Dendritic cell treated with granulocyte-macrophage colony-stimulating factor and Interleukin-4, amounts not matched to agents 40 ng/mL and 50 ng/mL, for 4 days (primary cell): Measurements from ENCODE around the gene CCDC196.

Experiments used
- H3K27ac Mint-ChIP-seq: one replicate; pipeline ENCODE4 v1.8.0; 2022; ENCODE audit warnings: mild to moderate bottlenecking, mixed read lengths
- H3K27me3 Mint-ChIP-seq: one replicate; pipeline ENCODE4 v1.8.0; 2022; ENCODE audit warnings: mild to moderate bottlenecking, mixed read lengths
- H3K36me3 Mint-ChIP-seq: one replicate; pipeline ENCODE4 v1.8.0; 2022; ENCODE audit warnings: low read depth, mixed read lengths
- H3K4me1 Mint-ChIP-seq: one replicate; pipeline ENCODE4 v1.8.0; 2022; ENCODE audit warnings: low read depth, mixed read lengths
- H3K4me3 Mint-ChIP-seq: one replicate; pipeline ENCODE4 v1.8.0; 2022; ENCODE audit warnings: mild to moderate bottlenecking, moderate library complexity, mixed read lengths
- H3K9me3 Mint-ChIP-seq: one replicate; pipeline ENCODE4 v1.8.0; 2022; ENCODE audit warnings: mixed read lengths
- intact Hi-C: fragments of 100-400 bp; cut with micrococcal nuclease; formaldehyde crosslinking; loops from one replicate; pipeline ENCODE4 v1.15.0; 2022

The CCDC196 gene

GRCh38 chr14:66485910-66486421 is at the start of gene CCDC196:
Gene CCDC196, plus strand, starts transcription at chr14:66486371. Its CDS starts 132 bp downstream, at chr14:66486503.
- Mint-ChIP-seq H3K9me3 (no peaks in the 10 kb centered on the region), H3K36me3 (no peaks in the 10 kb centered on the region), H3K27me3 (no peaks in the 10 kb centered on the region), H3K4me3 (no peak within 1 kb of the TSS), H3K4me1 (peaks cover 4% of the 10 kb centered on the region), H3K27ac (no peak within 1 kb of the TSS)
- intact Hi-C loops, result no loop called here

GRCh38 chr14:66440801-66441200 is 45.4 kb upstream of the CCDC196 start:
- no peaks in the 10 kb centered on the region for H3K4me1 Mint-ChIP-seq
- H3K9me3 Mint-ChIP-seq, result peaks cover 31% of the 10 kb centered on the region
- no peaks in the 10 kb centered on the region for H3K27me3 Mint-ChIP-seq
- H3K27ac Mint-ChIP-seq, result no peak overlapping the region
- no peaks in the 10 kb centered on the region for H3K36me3 Mint-ChIP-seq
- intact Hi-C loops, result no loop called here
- no peak overlapping the region for H3K4me3 Mint-ChIP-seq

GRCh38 chr14:66442953-66443571 is 43.1 kb upstream of the CCDC196 start:
- Mint-ChIP-seq H3K27ac (no peak overlapping the region), H3K27me3 (no peaks in the 10 kb centered on the region), H3K4me1 (no peaks in the 10 kb centered on the region), H3K9me3 (peaks cover 23% of the 10 kb centered on the region), H3K4me3 (no peak overlapping the region), H3K36me3 (no peaks in the 10 kb centered on the region)
- intact Hi-C loops, result no loop called here

GRCh38 chr14:66443785-66444184 is 42.4 kb upstream of the CCDC196 start:
- H3K27ac Mint-ChIP-seq, result no peak overlapping the region
- intact Hi-C loops, result no loop called here
- H3K9me3 Mint-ChIP-seq, result peaks cover 22% of the 10 kb centered on the region
- H3K4me1 Mint-ChIP-seq, result no peaks in the 10 kb centered on the region
- H3K27me3 Mint-ChIP-seq, result no peaks in the 10 kb centered on the region
- no peaks in the 10 kb centered on the region for H3K36me3 Mint-ChIP-seq
- H3K4me3 Mint-ChIP-seq, result no peak overlapping the region

GRCh38 chr14:66444271-66444927 is 41.8 kb upstream of the CCDC196 start:
- intact Hi-C loops, result no loop called here
- H3K36me3 Mint-ChIP-seq, result no peaks in the 10 kb centered on the region
- peaks cover 20% of the 10 kb centered on the region for H3K9me3 Mint-ChIP-seq
- no peak overlapping the region for H3K27ac Mint-ChIP-seq
- no peaks in the 10 kb centered on the region for H3K27me3 Mint-ChIP-seq
- H3K4me3 Mint-ChIP-seq, result no peak overlapping the region
- no peaks in the 10 kb centered on the region for H3K4me1 Mint-ChIP-seq

- peaks cover 5% of the 10 kb centered on the region for H3K9me3 Mint-ChIP-seq
- H3K36me3 Mint-ChIP-seq, result no peaks in the 10 kb centered on the region
- H3K27ac Mint-ChIP-seq, result no peak overlapping the region
- no peaks in the 10 kb centered on the region for H3K4me1 Mint-ChIP-seq
- no peak overlapping the region for H3K4me3 Mint-ChIP-seq
- no peaks in the 10 kb centered on the region for H3K27me3 Mint-ChIP-seq
- intact Hi-C loops, result no loop called here
These were observed 40.2 kb upstream of the CCDC196 start for GRCh38 chr14:66445936-66446335.

GRCh38 chr14:66453469-66453868 is 32.7 kb upstream of the CCDC196 start:
- H3K27me3 Mint-ChIP-seq, result no peaks in the 10 kb centered on the region
- H3K4me1 Mint-ChIP-seq, result no peaks in the 10 kb centered on the region
- no peaks in the 10 kb centered on the region for H3K36me3 Mint-ChIP-seq
- H3K27ac Mint-ChIP-seq, result no peak overlapping the region
- intact Hi-C loops, result no loop called here
- peaks cover 14% of the 10 kb centered on the region for H3K9me3 Mint-ChIP-seq
- H3K4me3 Mint-ChIP-seq, result no peak overlapping the region

- no peaks in the 10 kb centered on the region for H3K36me3 Mint-ChIP-seq
- H3K4me1 Mint-ChIP-seq, result no peaks in the 10 kb centered on the region
- no peaks in the 10 kb centered on the region for H3K27me3 Mint-ChIP-seq
- H3K4me3 Mint-ChIP-seq, result no peak overlapping the region
- H3K27ac Mint-ChIP-seq, result no peak overlapping the region
- H3K9me3 Mint-ChIP-seq, result peaks cover 9% of the 10 kb centered on the region
- intact Hi-C loops, result no loop called here
These were observed 26.6 kb upstream of the CCDC196 start for GRCh38 chr14:66459603-66460002.

- Mint-ChIP-seq H3K36me3 (no peaks in the 10 kb centered on the region), H3K27me3 (no peaks in the 10 kb centered on the region)
- intact Hi-C loops, result no loop called here
These were observed 21.9 kb upstream of the CCDC196 start for GRCh38 chr14:66464261-66464660.

GRCh38 chr14:66468778-66469367 is 17.3 kb upstream of the CCDC196 start:
- H3K27me3 Mint-ChIP-seq, result no peaks in the 10 kb centered on the region
- H3K36me3 Mint-ChIP-seq, result no peaks in the 10 kb centered on the region
- no peak overlapping the region for H3K27ac Mint-ChIP-seq
- intact Hi-C loops, result no loop called here
- no peaks in the 10 kb centered on the region for H3K4me1 Mint-ChIP-seq
- no peak overlapping the region for H3K4me3 Mint-ChIP-seq
- H3K9me3 Mint-ChIP-seq, result peaks cover 44% of the 10 kb centered on the region

More at GRCh38 chr14:66464261-66464660, 21.9 kb upstream of the CCDC196 start:
- H3K4me3 Mint-ChIP-seq, result no peak overlapping the region
- H3K9me3 Mint-ChIP-seq, result peaks cover 14% of the 10 kb centered on the region
- H3K4me1 Mint-ChIP-seq, result no peaks in the 10 kb centered on the region
- H3K27ac Mint-ChIP-seq, result no peak overlapping the region

- H3K27me3 Mint-ChIP-seq, result no peaks in the 10 kb centered on the region
- intact Hi-C loops, result no loop called here
- no peak overlapping the region for H3K27ac Mint-ChIP-seq
- no peaks in the 10 kb centered on the region for H3K4me1 Mint-ChIP-seq
- peaks cover 30% of the 10 kb centered on the region for H3K9me3 Mint-ChIP-seq
- H3K4me3 Mint-ChIP-seq, result no peak overlapping the region
- H3K36me3 Mint-ChIP-seq, result no peaks in the 10 kb centered on the region
These were observed 14.6 kb upstream of the CCDC196 start for GRCh38 chr14:66471584-66471983.

- Mint-ChIP-seq H3K4me1 (no peaks in the 10 kb centered on the region), H3K27me3 (no peaks in the 10 kb centered on the region), H3K9me3 (peaks cover 30% of the 10 kb centered on the region), H3K36me3 (no peaks in the 10 kb centered on the region), H3K27ac (no peak overlapping the region), H3K4me3 (no peak overlapping the region)
- intact Hi-C loops, result no loop called here
These were observed 13.9 kb upstream of the CCDC196 start for GRCh38 chr14:66472251-66472650.

GRCh38 chr14:66473223-66473622 is 12.9 kb upstream of the CCDC196 start:
- Mint-ChIP-seq H3K36me3 (no peaks in the 10 kb centered on the region), H3K27ac (no peak overlapping the region), H3K9me3 (peaks cover 30% of the 10 kb centered on the region), H3K4me1 (no peaks in the 10 kb centered on the region), H3K4me3 (no peak overlapping the region), H3K27me3 (no peaks in the 10 kb centered on the region)
- intact Hi-C loops, result no loop called here

- no peak overlapping the region for H3K27ac Mint-ChIP-seq
- no peaks in the 10 kb centered on the region for H3K27me3 Mint-ChIP-seq
- H3K4me1 Mint-ChIP-seq, result no peaks in the 10 kb centered on the region
- intact Hi-C loops, result no loop called here
- H3K4me3 Mint-ChIP-seq, result no peak overlapping the region
- H3K9me3 Mint-ChIP-seq, result peaks cover 16% of the 10 kb centered on the region
- H3K36me3 Mint-ChIP-seq, result no peaks in the 10 kb centered on the region
These were observed 9.2 kb upstream of the CCDC196 start for GRCh38 chr14:66476964-66477363.
